Measurements from ENCODE around the gene OSBPL3. TPM values are rescaled to one million over a fixed set of nuclear protein-coding genes. Genes with fewer than 3 reads are reported as not detected.

The OSBPL3 gene
- total RNA-seq, 1 experiment from 2014 or later: 11.6 TPM

DNA sequence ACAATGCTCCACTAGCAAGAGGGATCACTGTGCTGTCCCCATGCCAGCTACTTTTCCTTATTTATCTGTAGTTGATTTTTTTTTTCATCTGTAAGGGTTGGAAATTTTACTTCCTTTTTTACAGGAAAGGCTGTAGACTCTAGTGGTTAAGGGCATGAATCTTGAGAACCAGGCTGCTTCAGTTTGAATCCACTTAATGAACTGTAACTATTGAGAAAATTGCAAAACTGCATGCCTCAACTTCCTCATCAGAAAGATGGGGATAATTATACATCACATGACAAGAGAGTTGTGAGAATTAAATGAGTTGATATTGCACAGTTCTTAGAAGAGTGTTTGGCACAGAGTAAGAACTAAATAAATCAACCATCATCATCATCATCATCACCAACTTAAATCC, 116.4 kb downstream of the OSBPL3 start:
- Histone ChIP-seq H3K4me3 (ENCODE audit: low read length) (no peak overlapping the region), H3K4me1 (ENCODE audit: insufficient read depth, low read length) (no peaks in the 10 kb centered on the region), H2AFZ (ENCODE audit: low read length) (no peak overlapping the region), H3K27ac (ENCODE audit: low read length) (no peak overlapping the region), H3K27me3 (ENCODE audit: low read length) (no peaks in the 10 kb centered on the region), H3K9ac (ENCODE audit: low read length) (no peak overlapping the region), H3K4me2 (ENCODE audit: low read length) (no peak overlapping the region), H4K20me1 (ENCODE audit: low read length) (no peaks in the 10 kb centered on the region), H3K9me2 (replicated peaks; ENCODE audit: low read length) (no peaks in the 10 kb centered on the region), H3K9me3 (ENCODE audit: low read length) (no peaks in the 10 kb centered on the region), H3K36me3 (ENCODE audit: low read depth, low read length) (peaks cover 4% of the 10 kb centered on the region; the same call in 1 of the 2 replicates), H3K79me2 (ENCODE audit: low read length) (no peaks in the 10 kb centered on the region), H3F3A (ENCODE audit: low read length, unreplicated experiment) (no peaks in the 10 kb centered on the region)
- no peak for ATAC-seq
- BruUV-seq (replicated peaks): no TSS peak
- intact Hi-C loops (cut with micrococcal nuclease): no loop called here
- TF ChIP-seq, protein P1, sequence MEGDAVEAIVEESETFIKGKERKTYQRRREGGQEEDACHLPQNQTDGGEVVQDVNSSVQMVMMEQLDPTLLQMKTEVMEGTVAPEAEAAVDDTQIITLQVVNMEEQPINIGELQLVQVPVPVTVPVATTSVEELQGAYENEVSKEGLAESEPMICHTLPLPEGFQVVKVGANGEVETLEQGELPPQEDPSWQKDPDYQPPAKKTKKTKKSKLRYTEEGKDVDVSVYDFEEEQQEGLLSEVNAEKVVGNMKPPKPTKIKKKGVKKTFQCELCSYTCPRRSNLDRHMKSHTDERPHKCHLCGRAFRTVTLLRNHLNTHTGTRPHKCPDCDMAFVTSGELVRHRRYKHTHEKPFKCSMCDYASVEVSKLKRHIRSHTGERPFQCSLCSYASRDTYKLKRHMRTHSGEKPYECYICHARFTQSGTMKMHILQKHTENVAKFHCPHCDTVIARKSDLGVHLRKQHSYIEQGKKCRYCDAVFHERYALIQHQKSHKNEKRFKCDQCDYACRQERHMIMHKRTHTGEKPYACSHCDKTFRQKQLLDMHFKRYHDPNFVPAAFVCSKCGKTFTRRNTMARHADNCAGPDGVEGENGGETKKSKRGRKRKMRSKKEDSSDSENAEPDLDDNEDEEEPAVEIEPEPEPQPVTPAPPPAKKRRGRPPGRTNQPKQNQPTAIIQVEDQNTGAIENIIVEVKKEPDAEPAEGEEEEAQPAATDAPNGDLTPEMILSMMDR (conservative IDR thresholded peaks at IDR 0.05; ENCODE audit: low read depth, low read length): no peak
- TF ChIP-seq EZH2 (IDR thresholded peaks at IDR 0.05; ENCODE audit: low read length, unreplicated experiment): no peak
- no peak for TF ChIP-seq EZH2phosphoT487 (IDR thresholded peaks at IDR 0.05; ENCODE audit: borderline replicate concordance, low read length)
- DNase-seq: no peak
- POLR2A ChIA-PET (ENCODE audit: unreplicated experiment): no interaction called here
- CTCF ChIA-PET: no interaction called here

DNA sequence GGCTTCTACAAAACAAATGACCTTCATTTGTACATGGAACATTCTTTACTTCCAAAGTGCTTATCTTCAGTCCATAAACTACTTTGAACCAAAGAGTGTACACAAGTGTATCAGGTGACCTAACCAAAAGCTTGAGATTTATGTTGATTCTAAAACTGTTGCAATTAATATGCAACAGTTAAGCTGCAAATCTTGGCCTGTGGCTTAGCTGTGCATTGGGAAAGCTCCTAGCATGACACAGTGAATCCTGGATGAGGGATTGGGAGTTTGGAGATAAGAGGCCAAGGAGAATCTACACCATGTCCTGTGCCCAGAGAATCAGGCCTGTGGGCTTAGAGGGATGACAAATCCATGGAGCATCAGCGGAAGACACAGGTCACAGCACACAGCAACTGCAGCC, 117.5 kb downstream of the OSBPL3 start:
- no peak overlapping the region for H3K27ac ChIP-seq (ENCODE audit: low read length)
- no peaks in the 10 kb centered on the region for H3K9me2 ChIP-seq (replicated peaks; ENCODE audit: low read length)
- DNase-seq: no peak
- no peaks in the 10 kb centered on the region for H3K27me3 ChIP-seq (ENCODE audit: low read length)
- no TSS peak for BruUV-seq (replicated peaks)
- no peaks in the 10 kb centered on the region for H3K9me3 ChIP-seq (ENCODE audit: low read length)
- no peaks in the 10 kb centered on the region for H3K79me2 ChIP-seq (ENCODE audit: low read length)
- H3K4me2 ChIP-seq (ENCODE audit: low read length): no peak overlapping the region
- no peaks in the 10 kb centered on the region for H4K20me1 ChIP-seq (ENCODE audit: low read length)
- H3K4me1 ChIP-seq (ENCODE audit: insufficient read depth, low read length): no peaks in the 10 kb centered on the region
- no peak overlapping the region for H2AFZ ChIP-seq (ENCODE audit: low read length)
- ATAC-seq: no peak
- CTCF ChIA-PET: no interaction called here
- H3K36me3 ChIP-seq (ENCODE audit: low read depth, low read length): peaks cover 4% of the 10 kb centered on the region; the same call in 1 of the 2 replicates
- intact Hi-C loops (cut with micrococcal nuclease): no loop called here
- TF ChIP-seq, protein P1 (conservative IDR thresholded peaks at IDR 0.05; ENCODE audit: low read depth, low read length): no peak
- TF ChIP-seq EZH2phosphoT487 (IDR thresholded peaks at IDR 0.05; ENCODE audit: borderline replicate concordance, low read length): no peak
- no peaks in the 10 kb centered on the region for H3F3A ChIP-seq (ENCODE audit: low read length, unreplicated experiment)
- no peak overlapping the region for H3K9ac ChIP-seq (ENCODE audit: low read length)
- no peak overlapping the region for H3K4me3 ChIP-seq (ENCODE audit: low read length)
- POLR2A ChIA-PET (ENCODE audit: unreplicated experiment): no interaction called here

DNA sequence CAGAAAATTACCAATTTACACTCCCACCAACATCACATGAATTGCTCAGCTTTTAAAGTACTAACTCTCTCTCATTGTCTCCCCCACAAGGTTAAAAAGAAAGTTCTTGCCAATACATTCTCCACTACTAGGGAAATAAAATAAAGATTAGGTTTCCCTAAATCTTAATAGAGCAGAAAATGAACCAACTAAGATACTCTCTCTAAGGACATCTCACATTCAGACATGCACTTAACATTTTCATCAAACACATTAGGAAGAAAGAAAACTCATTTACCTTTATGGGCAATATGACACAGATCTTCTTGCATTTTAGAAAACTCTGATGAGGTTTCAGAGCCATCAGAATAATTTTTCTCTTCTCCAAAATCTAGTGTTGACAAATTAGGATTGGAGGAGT, 118.6 kb downstream of the OSBPL3 start:
- no peak for DNase-seq
- Histone ChIP-seq H3K27ac (ENCODE audit: low read length) (no peak overlapping the region), H3K79me2 (ENCODE audit: low read length) (no peaks in the 10 kb centered on the region), H3K4me3 (ENCODE audit: low read length) (no peak overlapping the region), H3K9ac (ENCODE audit: low read length) (no peak overlapping the region), H3K36me3 (ENCODE audit: low read depth, low read length) (0 out of 2 replicates have a peak, but pooled peaks cover 4% of the 10 kb centered on the region), H3K4me2 (ENCODE audit: low read length) (no peak overlapping the region), H4K20me1 (ENCODE audit: low read length) (no peaks in the 10 kb centered on the region), H3K9me2 (replicated peaks; ENCODE audit: low read length) (no peaks in the 10 kb centered on the region), H3K9me3 (ENCODE audit: low read length) (no peaks in the 10 kb centered on the region), H3K4me1 (ENCODE audit: insufficient read depth, low read length) (no peaks in the 10 kb centered on the region), H3K27me3 (ENCODE audit: low read length) (no peaks in the 10 kb centered on the region), H3F3A (ENCODE audit: low read length, unreplicated experiment) (no peaks in the 10 kb centered on the region), H2AFZ (ENCODE audit: low read length) (no peak overlapping the region)
- intact Hi-C loops (cut with micrococcal nuclease): no loop called here
- ChIA-PET POLR2A (ENCODE audit: unreplicated experiment) (no interaction called here), CTCF (no interaction called here)
- ATAC-seq: no peak
- BruUV-seq (replicated peaks): no TSS peak
- TF ChIP-seq, protein P1 (conservative IDR thresholded peaks at IDR 0.05; ENCODE audit: low read depth, low read length): no peak
- no peak for TF ChIP-seq EZH2 (IDR thresholded peaks at IDR 0.05; ENCODE audit: low read length, unreplicated experiment)
- no peak for TF ChIP-seq EZH2phosphoT487 (IDR thresholded peaks at IDR 0.05; ENCODE audit: borderline replicate concordance, low read length)
